ENCODE measurements around the gene MAP2K5. TPM values are rescaled to one million over a fixed set of nuclear protein-coding genes. Genes with fewer than 3 reads are reported as not detected.

MAP2K5 gene
- total and polyA plus RNA-seq, 9 of the 15 experiments (the other 6 are each of a cell fraction or from before 2014, with no cell fraction given) = 0.41 to 16.5 (median 7.5) TPM

GRCh38 chr15:67799801-67800205, 257.3 kb downstream of the MAP2K5 start (continued):
- TF ChIP-seq ZNF609 (CRISPR knock-in tag; IDR thresholded peaks at IDR 0.05; ENCODE audit: borderline replicate concordance) (no peak), BMI1 (IDR thresholded peaks at IDR 0.05; ENCODE audit: low read length) (no peak), ELK3 (CRISPR knock-in tag; IDR thresholded peaks at IDR 0.05) (no peak), ZKSCAN3 (CRISPR knock-in tag; IDR thresholded peaks at IDR 0.05) (no peak), TAF15 (IDR thresholded peaks at IDR 0.05; ENCODE audit: low read depth, low read length) (no peak), COPS2 (conservative IDR thresholded peaks at IDR 0.05) (no peak), SMARCC2 (IDR thresholded peaks at IDR 0.05; ENCODE audit: low read depth) (no peak), PPARD (CRISPR knock-in tag; IDR thresholded peaks at IDR 0.05) (no peak), MECOM (CRISPR knock-in tag; IDR thresholded peaks at IDR 0.05) (peak; percentile 84), TCF3 (CRISPR knock-in tag; IDR thresholded peaks at IDR 0.05) (peak; percentile 74), NCOR1 (IDR thresholded peaks at IDR 0.05) (peak; percentile 57), HMBOX1 (IDR thresholded peaks at IDR 0.05) (no peak), FUS (optimal IDR thresholded peaks at IDR 0.05; ENCODE audit: low read depth, low read length) (no peak), ZC3H4 (CRISPR knock-in tag; IDR thresholded peaks at IDR 0.05; ENCODE audit: borderline replicate concordance) (no peak), ZNF384 (IDR thresholded peaks at IDR 0.05; ENCODE audit: low read depth, low read length) (no peak), EP300 (IDR thresholded peaks at IDR 0.05; ENCODE audit: low read length) (peak; percentile 73), CBFA2T3 (IDR thresholded peaks at IDR 0.05) (peak; percentile 82), KLF13 (tag; IDR thresholded peaks at IDR 0.05; ENCODE audit: borderline replicate concordance, low read depth) (no peak), TAL1 (IDR thresholded peaks at IDR 0.05) (peak; percentile 65), HES1 (IDR thresholded peaks at IDR 0.05; ENCODE audit: low read depth) (peak; percentile 67), ZNF224 (CRISPR knock-in tag; IDR thresholded peaks at IDR 0.05) (no peak), TCF7 (IDR thresholded peaks at IDR 0.05; ENCODE audit: borderline replicate concordance) (no peak)
